GM13977 (cell line): ENCODE data around the gene STARD3.

Experiments
- DNase-seq: peaks from one replicate; pipeline ENCODE4 v3.0.0; 2012; ENCODE audit warnings: low spot score
- CTCF ChIP-seq: IDR thresholded peaks from 2 replicates; pipeline ENCODE4 v1.5.1; 2012; ENCODE audit warnings: mild to moderate bottlenecking, control low read depth; ENCODE audit not compliant: insufficient read depth; ENCODE audit errors: extremely low read depth, missing control alignments
- in situ Hi-C: fragments of 300-500 bp; cut with MboI; formaldehyde crosslinking; loops from one replicate; pipeline ENCODE4 v1.12.0; 2022; ENCODE audit warnings: low sequenced_read_pairs, low pct_unique_long_range_greater_than_20kb, mixed read lengths, inconsistent platforms; ENCODE audit not compliant: unreplicated experiment

STARD3 gene

GRCh38 chr17:39663688-39664580 is 27.0 kb downstream of the STARD3 start:
- no peak for DNase-seq
- in situ Hi-C loops = no loop called here
- no peak for TF ChIP-seq CTCF

- no peak for DNase-seq
- no peak for TF ChIP-seq CTCF
- in situ Hi-C loops = no loop called here
Observed at GRCh38 chr17:39664581-39665561, 27.9 kb downstream of the STARD3 start, which contains the start of gene TCAP. Gene TCAP, plus strand, starts transcription at chr17:39665349. Its CDS starts 11 bp downstream, at chr17:39665360.

DNA sequence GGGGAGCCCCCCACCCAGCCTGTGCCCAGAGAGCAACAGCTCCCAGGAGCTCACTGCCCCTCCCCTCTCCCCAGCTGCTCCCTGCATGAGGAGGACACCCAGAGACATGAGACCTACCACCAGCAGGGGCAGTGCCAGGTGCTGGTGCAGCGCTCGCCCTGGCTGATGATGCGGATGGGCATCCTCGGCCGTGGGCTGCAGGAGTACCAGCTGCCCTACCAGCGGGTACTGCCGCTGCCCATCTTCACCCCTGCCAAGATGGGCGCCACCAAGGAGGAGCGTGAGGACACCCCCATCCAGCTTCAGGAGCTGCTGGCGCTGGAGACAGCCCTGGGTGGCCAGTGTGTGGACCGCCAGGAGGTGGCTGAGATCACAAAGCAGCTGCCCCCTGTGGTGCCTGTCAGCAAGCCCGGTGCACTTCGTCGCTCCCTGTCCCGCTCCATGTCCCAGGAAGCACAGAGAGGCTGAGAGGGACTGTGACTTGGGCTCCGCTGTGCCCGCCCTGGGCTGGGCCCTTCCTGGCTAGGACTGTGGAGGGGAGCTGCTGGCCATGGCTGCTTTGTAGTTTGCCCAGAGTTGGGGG is 28.8 kb downstream of the STARD3 start:
- no peak for DNase-seq
- in situ Hi-C loops = no loop called here
- TF ChIP-seq CTCF = no peak

DNA sequence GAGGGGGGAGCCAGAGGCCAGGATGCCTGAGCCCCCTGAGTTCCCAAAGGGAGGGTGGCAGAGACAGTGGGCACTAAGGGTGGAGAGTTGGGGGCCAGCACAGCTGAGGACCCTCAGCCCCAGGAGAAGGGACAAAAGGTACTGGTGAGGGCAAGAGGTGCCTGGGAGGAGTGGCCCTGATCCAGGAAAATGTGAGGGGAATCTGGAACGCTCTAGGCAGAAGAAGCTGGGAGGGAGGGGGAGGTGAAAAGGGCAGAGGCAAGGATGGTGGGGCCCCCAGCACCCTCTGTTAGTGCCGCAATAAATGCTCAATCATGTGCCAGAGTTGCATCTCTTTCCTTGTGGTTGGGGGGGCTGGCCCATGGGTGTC is 29.3 kb downstream of the STARD3 start:
- in situ Hi-C loops = no loop called here
- TF ChIP-seq CTCF = no peak
- no peak for DNase-seq

- no peak for DNase-seq
- no peak for TF ChIP-seq CTCF
- in situ Hi-C loops = no loop called here
Observed at GRCh38 chr17:39666601-39667261, 29.8 kb downstream of the STARD3 start.
